ENCODE data around the gene SP8. TPM values are rescaled to one million over a fixed set of nuclear protein-coding genes. Genes with fewer than 3 reads are reported as not detected.

Gene SP8
- polyA plus RNA-seq, 1 of the 3 experiments (the other 2 are of a cell fraction) = not detected

DNA sequence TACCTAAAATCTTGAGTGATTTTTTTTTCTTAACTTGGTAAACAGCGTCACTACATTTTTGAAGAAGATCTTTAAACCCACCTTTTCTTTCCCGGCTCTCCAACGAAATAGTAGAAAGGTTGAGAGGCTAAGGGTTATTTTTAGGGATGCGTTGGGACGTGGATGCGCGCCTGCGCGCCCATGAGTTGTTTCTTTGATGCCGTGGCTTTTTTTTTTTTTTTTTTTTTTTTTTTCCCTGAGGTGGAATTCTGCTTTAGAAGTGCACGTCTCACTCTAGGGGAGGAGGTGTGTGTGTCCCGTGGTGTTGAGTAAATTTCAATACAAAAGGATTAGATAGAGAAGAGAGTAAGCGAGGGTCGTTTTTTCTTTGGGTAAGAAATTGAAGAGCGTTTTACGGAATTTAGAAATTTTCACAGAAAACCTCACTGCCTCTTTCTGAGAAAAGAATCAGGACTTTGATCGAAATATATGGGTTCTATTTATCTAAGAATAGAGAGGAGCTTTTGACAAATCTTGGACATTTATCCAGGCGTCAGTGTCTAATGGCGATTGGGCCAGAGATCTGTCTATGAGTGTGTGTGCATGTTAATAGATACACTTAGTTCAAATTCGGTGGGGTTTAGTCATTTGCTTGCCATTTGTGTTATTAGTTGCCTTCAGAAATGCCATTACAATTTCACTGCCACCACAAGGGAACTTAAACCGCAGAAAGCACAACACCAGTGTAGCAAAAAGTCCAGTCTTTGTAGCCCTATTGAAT, 1.2 kb upstream of the SP8 start:
- H3K36me3 ChIP-seq (replicated peaks in 1 of 2; ENCODE audit: control insufficient read depth in 1 of 2, insufficient read depth in 2 of 2, low read length in 1 of 2) = no peaks in the 10 kb centered on the region
- H4K20me1 ChIP-seq (ENCODE audit: insufficient read depth) = no peaks in the 10 kb centered on the region
- H3K4me2 ChIP-seq = no peak overlapping the region
- H3K27me3 ChIP-seq (ENCODE audit: insufficient read depth) = peaks cover 96% of the 10 kb centered on the region
- CTCF ChIA-PET = no interaction called here
- POLR2A ChIA-PET = no interaction called here
- no peak overlapping the region for H3K27ac ChIP-seq (ENCODE audit: low read depth in 2 of 2, low read length in 1 of 2)
- peaks cover 0 to 4% of the 10 kb centered on the region in 2 experiments; a peak in 1 of 4 replicates for H3K4me1 ChIP-seq (ENCODE audit: control insufficient read depth in 1 of 2, insufficient read depth in 2 of 2, low read depth in 1 of 2, low read length in 1 of 2)
- no peak for DNase-seq
- H3K9me2 ChIP-seq = no peaks in the 10 kb centered on the region
- H3K79me2 ChIP-seq (ENCODE audit: insufficient read depth) = no peaks in the 10 kb centered on the region
- H3K4me3 ChIP-seq (ENCODE audit: low read depth in 2 of 2, low read length in 1 of 2) = no peak overlapping the region
- no peaks in the 10 kb centered on the region for H3K9me3 ChIP-seq
- WGBS (ENCODE audit: low lambda C conversion rate) = 8% methylated on average over 21 of the region's 21 CpGs
- TF ChIP-seq PBX3 (IDR thresholded peaks at IDR 0.05) (no peak), EZH2phosphoT487 (IDR thresholded peaks at IDR 0.05; ENCODE audit: borderline replicate concordance, low read depth) (peak; percentile 60; the same call in 1 of the 2 replicates)
- no peak overlapping the region for H2AFZ ChIP-seq (ENCODE audit: low read depth)
- H3K9ac ChIP-seq = no peak overlapping the region
- H3F3A ChIP-seq (replicated peaks; ENCODE audit: insufficient read depth) = no peaks in the 10 kb centered on the region

DNA sequence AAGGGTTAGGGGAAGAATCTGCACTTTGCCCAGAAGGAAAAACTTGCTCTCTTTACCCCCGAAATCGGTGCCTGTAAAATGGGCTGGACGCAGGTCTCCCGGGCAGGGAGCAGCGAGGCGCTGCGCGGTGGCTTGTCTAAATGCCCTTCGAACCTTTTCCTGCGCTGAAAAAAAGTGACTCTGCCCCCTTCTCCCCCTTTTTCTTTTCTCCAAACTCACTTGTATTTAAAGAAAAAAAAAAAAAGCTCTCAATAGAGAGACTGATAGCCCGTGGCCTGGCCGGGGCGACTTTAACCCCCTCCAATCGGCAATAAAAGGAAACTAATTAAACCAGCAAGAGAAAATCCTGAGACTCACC, 286 bp downstream of the SP8 start:
- ChIA-PET CTCF (interaction anchor here (0.9 to 1.3 kb wide), 2 partner anchors 8 to 14 kb away, joined by 3 to 5 read pairs; no protein-coding TSS in a partner anchor), POLR2A (no interaction called here)
- Histone ChIP-seq H3K9ac (no peak overlapping the region), H3K36me3 (replicated peaks in 1 of 2; ENCODE audit: control insufficient read depth in 1 of 2, insufficient read depth in 2 of 2, low read length in 1 of 2) (no peaks in the 10 kb centered on the region), H3K9me2 (no peaks in the 10 kb centered on the region), H3K4me2 (peak overlapping the region; percentile 51), H3K79me2 (ENCODE audit: insufficient read depth) (no peaks in the 10 kb centered on the region), H3K27ac (ENCODE audit: low read depth in 2 of 2, low read length in 1 of 2) (no peak overlapping the region), H3K4me3 (ENCODE audit: low read depth in 2 of 2, low read length in 1 of 2) (peak overlapping the region; percentile 37 to 40; a peak in 3 of 4 replicates), H3F3A (replicated peaks; ENCODE audit: insufficient read depth) (no peaks in the 10 kb centered on the region), H3K9me3 (no peaks in the 10 kb centered on the region), H4K20me1 (ENCODE audit: insufficient read depth) (no peaks in the 10 kb centered on the region), H3K4me1 (ENCODE audit: control insufficient read depth in 1 of 2, insufficient read depth in 2 of 2, low read depth in 1 of 2, low read length in 1 of 2) (peaks cover 0 to 4% of the 10 kb centered on the region in 2 experiments; a peak in 1 of 4 replicates), H2AFZ (ENCODE audit: low read depth) (0 out of 2 replicates have a peak overlapping the region, but pooled peaks have one; percentile 37), H3K27me3 (ENCODE audit: insufficient read depth) (peaks cover 95% of the 10 kb centered on the region)
- TF ChIP-seq, protein P1, sequence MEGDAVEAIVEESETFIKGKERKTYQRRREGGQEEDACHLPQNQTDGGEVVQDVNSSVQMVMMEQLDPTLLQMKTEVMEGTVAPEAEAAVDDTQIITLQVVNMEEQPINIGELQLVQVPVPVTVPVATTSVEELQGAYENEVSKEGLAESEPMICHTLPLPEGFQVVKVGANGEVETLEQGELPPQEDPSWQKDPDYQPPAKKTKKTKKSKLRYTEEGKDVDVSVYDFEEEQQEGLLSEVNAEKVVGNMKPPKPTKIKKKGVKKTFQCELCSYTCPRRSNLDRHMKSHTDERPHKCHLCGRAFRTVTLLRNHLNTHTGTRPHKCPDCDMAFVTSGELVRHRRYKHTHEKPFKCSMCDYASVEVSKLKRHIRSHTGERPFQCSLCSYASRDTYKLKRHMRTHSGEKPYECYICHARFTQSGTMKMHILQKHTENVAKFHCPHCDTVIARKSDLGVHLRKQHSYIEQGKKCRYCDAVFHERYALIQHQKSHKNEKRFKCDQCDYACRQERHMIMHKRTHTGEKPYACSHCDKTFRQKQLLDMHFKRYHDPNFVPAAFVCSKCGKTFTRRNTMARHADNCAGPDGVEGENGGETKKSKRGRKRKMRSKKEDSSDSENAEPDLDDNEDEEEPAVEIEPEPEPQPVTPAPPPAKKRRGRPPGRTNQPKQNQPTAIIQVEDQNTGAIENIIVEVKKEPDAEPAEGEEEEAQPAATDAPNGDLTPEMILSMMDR (IDR thresholded peaks at IDR 0.05) = no peak
- TF ChIP-seq TCF12 (IDR thresholded peaks at IDR 0.05) = no peak
- TF ChIP-seq TEAD4 (IDR thresholded peaks at IDR 0.05; ENCODE audit: borderline replicate concordance, insufficient read depth) = no peak
- TF ChIP-seq CHD2 (IDR thresholded peaks at IDR 0.05; ENCODE audit: low read length, partially characterized antibody) = no peak
- no peak for TF ChIP-seq NFIC (IDR thresholded peaks at IDR 0.05; ENCODE audit: borderline replicate concordance)
- no peak for TF ChIP-seq GATA2 (CRISPR knock-in tag; IDR thresholded peaks at IDR 0.05)
- no peak for TF ChIP-seq EZH2phosphoT487 (IDR thresholded peaks at IDR 0.05; ENCODE audit: borderline replicate concordance, low read depth)
- no peak for TF ChIP-seq MEF2A (IDR thresholded peaks at IDR 0.05; ENCODE audit: borderline replicate concordance, low read depth)
- TF ChIP-seq, protein P2, sequence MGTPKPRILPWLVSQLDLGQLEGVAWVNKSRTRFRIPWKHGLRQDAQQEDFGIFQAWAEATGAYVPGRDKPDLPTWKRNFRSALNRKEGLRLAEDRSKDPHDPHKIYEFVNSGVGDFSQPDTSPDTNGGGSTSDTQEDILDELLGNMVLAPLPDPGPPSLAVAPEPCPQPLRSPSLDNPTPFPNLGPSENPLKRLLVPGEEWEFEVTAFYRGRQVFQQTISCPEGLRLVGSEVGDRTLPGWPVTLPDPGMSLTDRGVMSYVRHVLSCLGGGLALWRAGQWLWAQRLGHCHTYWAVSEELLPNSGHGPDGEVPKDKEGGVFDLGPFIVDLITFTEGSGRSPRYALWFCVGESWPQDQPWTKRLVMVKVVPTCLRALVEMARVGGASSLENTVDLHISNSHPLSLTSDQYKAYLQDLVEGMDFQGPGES (IDR thresholded peaks at IDR 0.05; ENCODE audit: low read depth, low read length) = no peak
- TF ChIP-seq EP300 (IDR thresholded peaks at IDR 0.05; ENCODE audit: borderline replicate concordance in 1 of 2, low read depth in 1 of 2, low read length in 1 of 2) = no peak
- TF ChIP-seq NRF1 (IDR thresholded peaks at IDR 0.05; ENCODE audit: low read depth, low read length) = no peak
- TF ChIP-seq TAF1 (IDR thresholded peaks at IDR 0.05; ENCODE audit: borderline replicate concordance, low read depth, low read length) = no peak
- TF ChIP-seq FOSL2 (IDR thresholded peaks at IDR 0.05; ENCODE audit: borderline replicate concordance, low read depth) = no peak
- TF ChIP-seq RCOR1 (IDR thresholded peaks at IDR 0.05; ENCODE audit: low read length) = no peak
- no peak for TF ChIP-seq MAX (IDR thresholded peaks at IDR 0.05; ENCODE audit: low read depth)
- 6% methylated on average over 14 of the region's 14 CpGs for WGBS (ENCODE audit: low lambda C conversion rate)
- peak; percentile 49 for DNase-seq
